ENCODE measurements around the gene CLDN1. TPM values are rescaled to one million over a fixed set of nuclear protein-coding genes. Genes with fewer than 3 reads are reported as not detected.

CLDN1 gene
- total RNA-seq, 2 donors from 2014 or later, result 8.7 to 10.2 TPM

GRCh38 chr3:190318666-190319065, 3.6 kb downstream of the CLDN1 start:
- no peaks in the 10 kb centered on the region for H3K36me3 ChIP-seq (ENCODE audit: control insufficient read depth, insufficient read depth, low read length)
- H3K9me3 ChIP-seq (ENCODE audit: control insufficient read depth, low read length), result no peaks in the 10 kb centered on the region
- DNase-seq, result no peak
- WGBS, 2 experiments (ENCODE audit: insufficient coverage in 1 of 2, insufficient read length in 1 of 2), result 86 to 91% methylated on average over 4 to 5 of the region's 5 CpGs
- peak overlapping the region; percentile 87 for H3K4me3 ChIP-seq (ENCODE audit: low read length)
- peaks cover 22% of the 10 kb centered on the region for H3K4me1 ChIP-seq (ENCODE audit: control insufficient read depth, insufficient read depth, low read length)
- no peaks in the 10 kb centered on the region for H3K36me3 Mint-ChIP-seq (ENCODE audit: low read depth)
- no peak for TF ChIP-seq CTCF (conservative IDR thresholded peaks at IDR 0.05)
- H3K27me3 Mint-ChIP-seq (ENCODE audit: insufficient read depth), result peaks cover 28% of the 10 kb centered on the region
- peaks cover 39% of the 10 kb centered on the region for H3K4me1 Mint-ChIP-seq
- no peaks in the 10 kb centered on the region for H3K9me3 Mint-ChIP-seq
- H3K4me3 Mint-ChIP-seq, result no peak overlapping the region
- H3K27me3 ChIP-seq (ENCODE audit: control insufficient read depth, insufficient read depth, low read length, poor library complexity, severe bottlenecking), result peaks cover 11% of the 10 kb centered on the region
- H3K27ac ChIP-seq (ENCODE audit: low read depth, low read length), result no peak overlapping the region
- H3K27ac Mint-ChIP-seq, result no peak overlapping the region
- no peak overlapping the region for H3K9ac ChIP-seq (ENCODE audit: extremely low read depth, low read length, poor library complexity, severe bottlenecking)

- TF ChIP-seq CTCF (conservative IDR thresholded peaks at IDR 0.05), result no peak
- Mint-ChIP-seq H3K4me3 (no peak overlapping the region), H3K27ac (no peak overlapping the region), H3K36me3 (ENCODE audit: low read depth) (no peaks in the 10 kb centered on the region), H3K27me3 (ENCODE audit: insufficient read depth) (peaks cover 4% of the 10 kb centered on the region), H3K9me3 (no peaks in the 10 kb centered on the region), H3K4me1 (peaks cover 17% of the 10 kb centered on the region)
- no peak for DNase-seq
- no peak overlapping the region for H3K9ac ChIP-seq (ENCODE audit: extremely low read depth, low read length, poor library complexity, severe bottlenecking)
- peaks cover 20% of the 10 kb centered on the region for H3K36me3 ChIP-seq (ENCODE audit: control insufficient read depth, insufficient read depth, low read length)
- H3K4me1 ChIP-seq (ENCODE audit: control insufficient read depth, insufficient read depth, low read length), result peaks cover 17% of the 10 kb centered on the region
- no peak overlapping the region for H3K27ac ChIP-seq (ENCODE audit: low read depth, low read length)
- H3K9me3 ChIP-seq (ENCODE audit: control insufficient read depth, low read length), result no peaks in the 10 kb centered on the region
- H3K27me3 ChIP-seq (ENCODE audit: control insufficient read depth, insufficient read depth, low read length, poor library complexity, severe bottlenecking), result no peaks in the 10 kb centered on the region
- no peak overlapping the region for H3K4me3 ChIP-seq (ENCODE audit: low read length)
- WGBS, 2 experiments (ENCODE audit: insufficient coverage in 1 of 2, insufficient read length in 1 of 2), result 80 to 96% methylated on average over 1 of the region's 1 CpG
These were observed 7.5 kb downstream of the CLDN1 start for GRCh38 chr3:190314741-190315140.

- H3K4me1 Mint-ChIP-seq, result peaks cover 28% of the 10 kb centered on the region
- WGBS, 2 experiments (ENCODE audit: insufficient coverage in 1 of 2, insufficient read length in 1 of 2), result 76% methylated on average over 2 of the region's 3 CpGs; no CpG with 5 or more reads in 1 of the 2 experiments
- no peaks in the 10 kb centered on the region for H3K27me3 Mint-ChIP-seq (ENCODE audit: insufficient read depth)
- no peaks in the 10 kb centered on the region for H3K9me3 Mint-ChIP-seq
- H3K36me3 Mint-ChIP-seq (ENCODE audit: low read depth), result no peaks in the 10 kb centered on the region
- no peaks in the 10 kb centered on the region for H3K27me3 ChIP-seq (ENCODE audit: control insufficient read depth, insufficient read depth, low read length, poor library complexity, severe bottlenecking)
- no peak for DNase-seq
- H3K9ac ChIP-seq (ENCODE audit: extremely low read depth, low read length, poor library complexity, severe bottlenecking), result no peak overlapping the region
- no peak overlapping the region for H3K27ac Mint-ChIP-seq
- TF ChIP-seq CTCF (conservative IDR thresholded peaks at IDR 0.05), result no peak
- no peak overlapping the region for H3K27ac ChIP-seq (ENCODE audit: low read depth, low read length)
- H3K4me3 Mint-ChIP-seq, result no peak overlapping the region
- no peak overlapping the region for H3K4me3 ChIP-seq (ENCODE audit: low read length)
- peaks cover 53% of the 10 kb centered on the region for H3K36me3 ChIP-seq (ENCODE audit: control insufficient read depth, insufficient read depth, low read length)
- peaks cover 14% of the 10 kb centered on the region for H3K4me1 ChIP-seq (ENCODE audit: control insufficient read depth, insufficient read depth, low read length)
- H3K9me3 ChIP-seq (ENCODE audit: control insufficient read depth, low read length), result no peaks in the 10 kb centered on the region
These were observed 12.8 kb downstream of the CLDN1 start for GRCh38 chr3:190309414-190309813.
